GM12878 (cell line): ENCODE measurements around the gene DENND1A. TPM values are rescaled to one million over a fixed set of nuclear protein-coding genes. Genes with fewer than 3 reads are reported as not detected.

Source experiments
- ATAC-seq: fragments of 200-7000 bp; cut with Tn5 transposase; 3 replicates; pipeline ENCODE4 v1.9.1; 2020; ENCODE audit warnings: mild to moderate bottlenecking, moderate library complexity
- BruUV-seq: library from RNA; stranded (reverse); fragments of 400-500 nt; replicated peaks from 2 replicates; lab custom pipeline; 2021; lab: Mats Ljungman, UMichigan
- CTCF ChIA-PET: fragments of 300-600 bp; sonication (Branson Sonifier 250); formaldehyde crosslinking; extraction: SDS; loops from one replicate; lab custom pipeline; 2021; ENCODE audit warnings: inconsistent platforms; lab: Yijun Ruan, JAX
- POLR2A ChIA-PET: fragments of 350-600 bp; formaldehyde crosslinking; extraction: SDS; loops from one replicate; lab custom pipeline; 2021; ENCODE audit warnings: inconsistent platforms; lab: Charles Lee
- RAD21 ChIA-PET: fragments of 300-600 bp; sonication (Branson Sonifier 250); formaldehyde crosslinking; loops from one replicate; lab custom pipeline; 2023; ENCODE audit warnings: antibody characterized with exemption; ENCODE audit not compliant: unreplicated experiment; lab: Charles Lee
- SMC1A ChIA-PET: fragments of 300-600 bp; sonication (Branson Sonifier 250); formaldehyde crosslinking; loops from one replicate; lab custom pipeline; 2023; ENCODE audit not compliant: unreplicated experiment, uncharacterized antibody; lab: Charles Lee
- DNase-seq: peaks from one replicate; pipeline ENCODE4 v3.0.0-alpha.2; 2011; ENCODE audit warnings: low read depth, low spot score
- FAIRE-seq: peaks from 3 replicates; lab custom pipeline; 2011; peaks lifted over from hg19 to GRCh38; lab: Jason Lieb, UNC
- H2AFZ ChIP-seq: 2 replicates; pipeline ENCODE4 v1.6.0; 2011; ENCODE audit warnings: low read depth, low read length, control low read depth; ENCODE audit not compliant: control insufficient read depth
- H3K27ac ChIP-seq: 2 replicates; pipeline ENCODE4 v1.5.1; 2011; ENCODE audit warnings: control low read depth; ENCODE audit not compliant: control insufficient read depth, insufficient read depth
- H3K27me3 ChIP-seq, 2 experiments: replicated peaks in 1 of 2; 2 replicates each; pipeline versions ENCODE4 v1.6.0 to v1.6.1; 2011; ENCODE audit warnings: low read length in 1 of 2; ENCODE audit not compliant: control insufficient read depth in 2 of 2, insufficient read depth in 2 of 2
- H3K36me3 ChIP-seq, 2 experiments: 2 replicates each; pipeline ENCODE4 v1.5.1; 2011; ENCODE audit warnings: low read length in 1 of 2; ENCODE audit not compliant: control insufficient read depth in 2 of 2, insufficient read depth in 2 of 2
- H3K4me1 ChIP-seq: 2 replicates; pipeline ENCODE4 v1.6.1; 2011; ENCODE audit warnings: mild to moderate bottlenecking, low read length, moderate library complexity, mixed read lengths; ENCODE audit not compliant: control insufficient read depth, insufficient read depth
- H3K4me2 ChIP-seq: 2 replicates; pipeline ENCODE4 v1.6.0; 2011; ENCODE audit warnings: control low read depth; ENCODE audit not compliant: control insufficient read depth, insufficient read depth
- H3K4me3 ChIP-seq: fragments of 200-600 bp; sonication (generic); 2 replicates; pipeline ENCODE4 v1.5.1; 2016
- H3K79me2 ChIP-seq: 2 replicates; pipeline ENCODE4 v1.6.0; 2011; ENCODE audit warnings: low read length; ENCODE audit not compliant: control insufficient read depth, insufficient read depth
- H3K9ac ChIP-seq: 2 replicates; pipeline ENCODE4 v1.8.0; 2011; ENCODE audit warnings: low read length, control low read depth, mixed read lengths; ENCODE audit not compliant: control insufficient read depth, insufficient read depth
- H3K9me3 ChIP-seq: replicated peaks from 3 replicates; pipeline ENCODE4 v1.5.1; 2011; ENCODE audit warnings: mild to moderate bottlenecking, low read length; ENCODE audit not compliant: control insufficient read depth, insufficient read depth
- H4K20me1 ChIP-seq: 2 replicates; pipeline ENCODE4 v1.6.0; 2011; ENCODE audit not compliant: control insufficient read depth, insufficient read depth
- ATF7 ChIP-seq: fragments of 450-650 bp; IDR thresholded peaks from 2 replicates; pipeline ENCODE4 v1.6.1; 2016; ENCODE audit warnings: low read depth, mild to moderate bottlenecking
- HDAC2 ChIP-seq: fragments of 200-600 bp; sonication (generic); IDR thresholded peaks from 2 replicates; pipeline ENCODE4 v1.6.1; 2017
- JUND ChIP-seq: IDR thresholded peaks from 2 replicates; pipeline ENCODE4 v1.6.1; 2012; ENCODE audit warnings: low read depth, mild to moderate bottlenecking, low read length, improper control_type of control experiment, moderate library complexity
- PAX5 ChIP-seq: IDR thresholded peaks from 2 replicates; pipeline ENCODE4 v1.6.1; 2011; ENCODE audit warnings: low read depth, low read length, borderline replicate concordance
- SMAD5 ChIP-seq: IDR thresholded peaks from 2 replicates; pipeline ENCODE4 v1.6.1; 2016; ENCODE audit warnings: antibody characterized with exemption, low read depth
- ZNF217 ChIP-seq: fragments of 450-650 bp; IDR thresholded peaks from 2 replicates; pipeline ENCODE4 v1.6.1; 2017; ENCODE audit warnings: antibody characterized with exemption, mild to moderate bottlenecking
- ZNF384 ChIP-seq: IDR thresholded peaks from 2 replicates; pipeline ENCODE4 v1.6.1; 2012; ENCODE audit warnings: low read depth, mild to moderate bottlenecking, low read length, improper control_type of control experiment, borderline replicate concordance
- WGBS: methylation state at CpG from one replicate; pipeline ENCODE4 v1.1.6; 2016; ENCODE audit warnings: low lambda C conversion rate; ENCODE audit not compliant: insufficient replicate concordance, insufficient coverage; ENCODE audit errors: missing lambda C conversion rate; 5-methylcytosine and 5-hydroxymethylcytosine counted together
- in situ Hi-C: fragments of 300-500 bp; cut with MboI; formaldehyde crosslinking; loops from 9 replicates; pipeline ENCODE4 v1.14.3; 2018; ENCODE audit warnings: mixed read lengths
- intact Hi-C: fragments of 100-400 bp; cut with micrococcal nuclease; formaldehyde crosslinking; loops from one replicate; pipeline ENCODE4 v1.14.2; 2022; ENCODE audit not compliant: unreplicated experiment
- polyA plus RNA-seq, 11 experiments: library from polyadenylated mRNA; depleted of rRNA in 4 of 11; unstranded in 6 of 11; stranded (reverse) in 5 of 11; fragments of >200 nt; fragmentation: Nextera tagmentation in 4 of 11; fragmentation: Illumina TruSeq in 1 of 11; extraction: Ambion mirVana in 4 of 11; extraction: Trizol in 1 of 11; gene quantifications; 1 replicate in 1 of 11; 2 replicates in 10 of 11; pipeline versions ENCODE4 v1.2.1 to v1.2.3, GENCODE V29; 2011 to 2016; ENCODE audit warnings: inconsistent platforms in 2 of 11, missing spikeins in 2 of 11, low read depth in 1 of 11
- total RNA-seq, 4 experiments: library from RNA; depleted of rRNA in 3 of 4; stranded (reverse); fragments of >200 nt in 3 of 4; fragmentation: Illumina TruSeq in 1 of 4; extraction: Trizol in 1 of 4; gene quantifications; 2 replicates each; pipeline versions ENCODE4 v1.2.1 to v1.2.3, GENCODE V29; 2013 to 2021
- TF ChIP-seq, protein P1 (sequence below): fragments of 450-650 bp; IDR thresholded peaks from 2 replicates; pipeline ENCODE4 v1.6.1; 2017; ENCODE audit warnings: mild to moderate bottlenecking
- TF ChIP-seq, protein P2 (sequence below): fragments of 450-650 bp; IDR thresholded peaks from 2 replicates; pipeline ENCODE4 v1.6.1; 2017; ENCODE audit warnings: mild to moderate bottlenecking, low read depth, inconsistent platforms; ENCODE audit not compliant: poor library complexity, severe bottlenecking

Gene DENND1A
- total and polyA plus RNA-seq, 10 of the 15 experiments (the other 5 are each of a cell fraction or from before 2014, with no cell fraction given): 14.1 to 48.6 (median 35.2) TPM

DNA sequence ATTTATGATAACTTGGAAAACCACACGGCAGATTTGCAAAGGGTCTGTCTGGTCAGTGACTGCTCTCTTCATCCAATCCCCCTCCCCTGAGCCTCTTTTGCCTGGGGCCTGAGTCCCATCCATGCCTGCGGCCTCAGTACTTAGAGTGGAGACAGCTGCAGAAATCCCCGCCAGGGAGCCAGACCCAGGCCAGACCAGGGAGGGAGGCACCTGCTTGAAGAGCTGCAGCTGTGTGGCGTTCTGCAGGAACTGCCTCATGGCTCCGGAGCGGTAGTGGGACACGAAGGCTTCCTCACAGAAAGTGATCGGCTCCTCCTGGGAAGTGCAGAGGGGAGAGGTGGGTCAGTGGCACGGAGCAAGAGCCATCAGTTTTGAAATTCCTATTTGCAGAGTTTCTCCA, 472.3 kb downstream of the DENND1A start (continued):
- TF ChIP-seq HDAC2: no peak
- TF ChIP-seq, all 136 proteins: peak for 0

DNA sequence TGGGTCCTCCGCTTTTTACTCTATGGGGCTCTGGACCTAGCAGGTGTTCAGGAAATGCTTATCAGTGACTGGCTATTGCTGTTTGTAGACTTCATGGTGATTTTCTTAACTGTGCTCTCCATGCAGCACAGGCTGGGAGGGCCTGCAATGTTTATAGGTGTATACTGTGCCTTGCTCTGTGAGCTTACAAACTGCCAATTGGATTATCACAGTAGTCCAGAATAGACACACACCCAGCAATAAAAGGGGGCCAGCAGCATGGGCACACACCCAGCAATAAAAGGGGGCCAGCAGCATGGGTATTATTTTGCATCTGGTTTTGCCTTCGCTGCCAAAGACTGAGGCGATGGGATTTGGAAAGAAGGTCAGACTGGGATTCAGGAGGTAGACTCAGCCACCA, 473.9 kb downstream of the DENND1A start:
- ChIA-PET POLR2A (no interaction called here), SMC1A (no interaction called here), RAD21 (no interaction called here), CTCF (no interaction called here)
- Histone ChIP-seq H3K4me1 (no peaks in the 10 kb centered on the region), H3K27me3 (no peaks in the 10 kb centered on the region), H3K79me2 (no peaks in the 10 kb centered on the region), H4K20me1 (no peaks in the 10 kb centered on the region), H3K9ac (no peak overlapping the region), H3K27ac (no peak overlapping the region), H3K36me3 (peaks cover 0 to 7% of the 10 kb centered on the region in 2 experiments; a peak in 3 of 4 replicates), H3K4me3 (no peak overlapping the region), H3K9me3 (no peaks in the 10 kb centered on the region), H2AFZ (no peak overlapping the region), H3K4me2 (no peak overlapping the region)
- FAIRE-seq (no peak), ATAC-seq (no peak), DNase-seq (no peak)
- in situ Hi-C loops: no loop called here
- TF ChIP-seq JUND: no peak
- TF ChIP-seq SMAD5: no peak
- TF ChIP-seq, protein P1, sequence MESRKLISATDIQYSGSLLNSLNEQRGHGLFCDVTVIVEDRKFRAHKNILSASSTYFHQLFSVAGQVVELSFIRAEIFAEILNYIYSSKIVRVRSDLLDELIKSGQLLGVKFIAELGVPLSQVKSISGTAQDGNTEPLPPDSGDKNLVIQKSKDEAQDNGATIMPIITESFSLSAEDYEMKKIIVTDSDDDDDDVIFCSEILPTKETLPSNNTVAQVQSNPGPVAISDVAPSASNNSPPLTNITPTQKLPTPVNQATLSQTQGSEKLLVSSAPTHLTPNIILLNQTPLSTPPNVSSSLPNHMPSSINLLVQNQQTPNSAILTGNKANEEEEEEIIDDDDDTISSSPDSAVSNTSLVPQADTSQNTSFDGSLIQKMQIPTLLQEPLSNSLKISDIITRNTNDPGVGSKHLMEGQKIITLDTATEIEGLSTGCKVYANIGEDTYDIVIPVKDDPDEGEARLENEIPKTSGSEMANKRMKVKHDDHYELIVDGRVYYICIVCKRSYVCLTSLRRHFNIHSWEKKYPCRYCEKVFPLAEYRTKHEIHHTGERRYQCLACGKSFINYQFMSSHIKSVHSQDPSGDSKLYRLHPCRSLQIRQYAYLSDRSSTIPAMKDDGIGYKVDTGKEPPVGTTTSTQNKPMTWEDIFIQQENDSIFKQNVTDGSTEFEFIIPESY: no peak
- TF ChIP-seq ATF7: no peak
- TF ChIP-seq ZNF384: no peak
- TF ChIP-seq, protein P2, sequence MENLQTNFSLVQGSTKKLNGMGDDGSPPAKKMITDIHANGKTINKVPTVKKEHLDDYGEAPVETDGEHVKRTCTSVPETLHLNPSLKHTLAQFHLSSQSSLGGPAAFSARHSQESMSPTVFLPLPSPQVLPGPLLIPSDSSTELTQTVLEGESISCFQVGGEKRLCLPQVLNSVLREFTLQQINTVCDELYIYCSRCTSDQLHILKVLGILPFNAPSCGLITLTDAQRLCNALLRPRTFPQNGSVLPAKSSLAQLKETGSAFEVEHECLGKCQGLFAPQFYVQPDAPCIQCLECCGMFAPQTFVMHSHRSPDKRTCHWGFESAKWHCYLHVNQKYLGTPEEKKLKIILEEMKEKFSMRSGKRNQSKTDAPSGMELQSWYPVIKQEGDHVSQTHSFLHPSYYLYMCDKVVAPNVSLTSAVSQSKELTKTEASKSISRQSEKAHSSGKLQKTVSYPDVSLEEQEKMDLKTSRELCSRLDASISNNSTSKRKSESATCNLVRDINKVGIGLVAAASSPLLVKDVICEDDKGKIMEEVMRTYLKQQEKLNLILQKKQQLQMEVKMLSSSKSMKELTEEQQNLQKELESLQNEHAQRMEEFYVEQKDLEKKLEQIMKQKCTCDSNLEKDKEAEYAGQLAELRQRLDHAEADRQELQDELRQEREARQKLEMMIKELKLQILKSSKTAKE: no peak
- no peak for TF ChIP-seq ZNF217
- TF ChIP-seq PAX5: no peak
- BruUV-seq: no TSS peak
- intact Hi-C loops: no loop called here
- 96% methylated on average over 3 of the region's 3 CpGs for WGBS
